ENCODE measurements around the gene ANO8. TPM values are rescaled to one million over a fixed set of nuclear protein-coding genes. Genes with fewer than 3 reads are reported as not detected.

Gene ANO8
- total RNA-seq, 1 experiment from 2014 or later: 21.9 TPM

DNA sequence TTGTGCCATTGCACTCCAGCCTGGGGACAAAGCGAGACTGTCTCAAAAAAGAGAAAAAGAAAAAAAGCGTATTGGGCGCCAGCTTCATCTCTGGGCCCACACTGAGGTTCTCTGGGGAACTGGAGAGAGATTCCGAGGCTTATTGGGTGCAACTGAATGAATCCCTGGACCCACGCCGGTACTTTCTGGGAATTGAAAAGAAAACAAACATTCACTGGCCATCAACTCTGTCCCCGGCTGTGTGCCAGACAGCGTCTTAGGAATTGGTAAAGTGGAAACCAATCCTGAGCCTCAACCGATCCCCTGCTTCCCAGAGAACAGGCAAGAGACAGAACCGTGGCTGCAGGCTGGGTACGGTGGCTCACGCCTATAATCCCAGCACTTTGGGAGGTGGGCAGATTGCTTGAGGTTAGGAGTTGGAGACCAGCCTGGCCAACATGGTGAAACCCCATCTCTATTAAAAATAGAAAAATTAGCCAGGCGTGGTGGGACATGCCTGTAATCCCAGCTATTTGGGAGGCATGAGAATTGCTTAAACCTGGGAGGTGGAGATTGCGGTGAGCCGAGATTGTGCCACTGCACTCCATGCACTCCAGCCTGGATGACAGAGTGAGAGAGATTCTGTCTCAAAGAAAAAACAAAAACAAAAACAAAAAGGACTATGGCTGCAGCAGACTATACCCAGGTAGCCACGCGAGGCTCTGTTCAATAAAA, 8.6 kb downstream of the ANO8 start:
- Histone ChIP-seq H3K79me1 (ENCODE audit: insufficient read depth, low read depth, low read length, poor library complexity, severe bottlenecking) (no peaks in the 10 kb centered on the region), H2BK120ac (ENCODE audit: low read depth, low read length, poor library complexity, severe bottlenecking) (no peak overlapping the region), H3K18ac (ENCODE audit: insufficient read length, low read depth, low read length) (no peak overlapping the region), H3K4me2 (ENCODE audit: insufficient read depth, insufficient read length, low read length) (peak overlapping the region; percentile 37), H4K20me1 (ENCODE audit: control insufficient read depth, insufficient read depth, insufficient read length) (no peaks in the 10 kb centered on the region), H2BK12ac (ENCODE audit: insufficient read length, low read depth, low read length) (no peak overlapping the region), H2BK5ac (ENCODE audit: insufficient read length, low read length) (no peak overlapping the region), H3K27me3 (ENCODE audit: insufficient read depth, low read length) (no peaks in the 10 kb centered on the region), H2AFZ (ENCODE audit: low read length) (no peak overlapping the region), H3K56ac (ENCODE audit: insufficient read length, low read depth, low read length) (no peak overlapping the region), H4K5ac (ENCODE audit: insufficient read length, low read depth, low read length) (no peak overlapping the region), H3K27ac (ENCODE audit: insufficient read length, low read depth, low read length) (no peak overlapping the region), H2AK5ac (ENCODE audit: insufficient read length, low read length) (no peak overlapping the region), H3K4me1 (ENCODE audit: insufficient read depth, low read length) (no peaks in the 10 kb centered on the region), H4K91ac (ENCODE audit: insufficient read length, low read depth, low read length) (no peak overlapping the region), H3K4ac (ENCODE audit: low read depth, low read length) (no peak overlapping the region), H3K9ac (ENCODE audit: extremely low read depth, insufficient read length, low read length) (no peak overlapping the region), H3K79me2 (ENCODE audit: insufficient read depth, low read length) (no peaks in the 10 kb centered on the region), H4K8ac (replicated peaks; ENCODE audit: insufficient read length, low read depth, low read length) (no peak overlapping the region), H3K23me2 (ENCODE audit: insufficient read length, low read depth, low read length, poor library complexity, severe bottlenecking) (peaks cover 5% of the 10 kb centered on the region), H3K9me3 (ENCODE audit: control insufficient read depth, low read depth, low read length) (no peaks in the 10 kb centered on the region), H2BK15ac (ENCODE audit: low read depth, low read length) (no peak overlapping the region), H3T11ph (ENCODE audit: low read length) (no peak overlapping the region), H3K23ac (ENCODE audit: insufficient read length, low read depth, low read length) (no peak overlapping the region), H2BK20ac (ENCODE audit: low read depth, low read length, poor library complexity, severe bottlenecking) (no peak overlapping the region), H3K14ac (ENCODE audit: insufficient read depth, low read length) (no peak overlapping the region)
- Mint-ChIP-seq H3K9me3 (no peaks in the 10 kb centered on the region), H3K4me3 (peak overlapping the region in 1 of 2 experiments; percentile 60; a peak in 1 of 5 replicates), H3K4me1 (peaks cover 6 to 23% of the 10 kb centered on the region in 2 experiments), H3K36me3 (ENCODE audit: insufficient read depth in 1 of 3, low read depth in 3 of 3) (peaks cover 9 to 41% (median 27%) of the 10 kb centered on the region in 3 experiments), H3K27me3 (ENCODE audit: low read depth) (peaks cover 7% of the 10 kb centered on the region), H3K27ac (0 out of 7 replicates have a peak overlapping the region, but pooled peaks of 1 of the 3 experiments have one; percentile 57)
- no peak for DNase-seq
- TF ChIP-seq, protein P1, sequence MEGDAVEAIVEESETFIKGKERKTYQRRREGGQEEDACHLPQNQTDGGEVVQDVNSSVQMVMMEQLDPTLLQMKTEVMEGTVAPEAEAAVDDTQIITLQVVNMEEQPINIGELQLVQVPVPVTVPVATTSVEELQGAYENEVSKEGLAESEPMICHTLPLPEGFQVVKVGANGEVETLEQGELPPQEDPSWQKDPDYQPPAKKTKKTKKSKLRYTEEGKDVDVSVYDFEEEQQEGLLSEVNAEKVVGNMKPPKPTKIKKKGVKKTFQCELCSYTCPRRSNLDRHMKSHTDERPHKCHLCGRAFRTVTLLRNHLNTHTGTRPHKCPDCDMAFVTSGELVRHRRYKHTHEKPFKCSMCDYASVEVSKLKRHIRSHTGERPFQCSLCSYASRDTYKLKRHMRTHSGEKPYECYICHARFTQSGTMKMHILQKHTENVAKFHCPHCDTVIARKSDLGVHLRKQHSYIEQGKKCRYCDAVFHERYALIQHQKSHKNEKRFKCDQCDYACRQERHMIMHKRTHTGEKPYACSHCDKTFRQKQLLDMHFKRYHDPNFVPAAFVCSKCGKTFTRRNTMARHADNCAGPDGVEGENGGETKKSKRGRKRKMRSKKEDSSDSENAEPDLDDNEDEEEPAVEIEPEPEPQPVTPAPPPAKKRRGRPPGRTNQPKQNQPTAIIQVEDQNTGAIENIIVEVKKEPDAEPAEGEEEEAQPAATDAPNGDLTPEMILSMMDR (conservative IDR thresholded peaks at IDR 0.05): no peak
- WGBS (ENCODE audit: extremely low coverage, insufficient read length, low lambda C conversion rate): no CpG with 5 or more reads among the region's 17 CpGs
